ENCODE results near the gene IL1A.

The IL1A gene

DNA sequence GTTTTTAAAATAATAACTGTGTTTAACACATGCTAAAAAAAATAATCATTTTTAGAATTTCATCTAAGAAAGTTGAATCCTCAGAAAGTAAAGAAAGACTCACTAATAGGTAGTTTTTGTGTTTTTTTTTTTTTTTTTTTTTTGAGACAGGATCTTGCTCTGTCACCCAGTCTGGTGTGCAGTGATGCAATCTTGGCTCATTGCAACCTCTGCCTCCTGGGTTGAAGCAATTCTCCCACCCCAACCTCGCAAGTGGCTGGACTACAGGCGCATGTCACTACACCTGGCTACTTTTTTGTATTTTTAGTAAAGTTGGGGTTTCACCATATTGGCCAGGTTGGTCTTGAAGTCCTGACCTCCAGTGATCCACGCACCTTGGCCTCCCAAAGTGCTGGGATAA lies 27.0 kb downstream of the IL1A start:
- no peak for DNase-seq

- no peak for DNase-seq
Observed at GRCh38 chr2:112756207-112756606, 28.1 kb downstream of the IL1A start.

DNA sequence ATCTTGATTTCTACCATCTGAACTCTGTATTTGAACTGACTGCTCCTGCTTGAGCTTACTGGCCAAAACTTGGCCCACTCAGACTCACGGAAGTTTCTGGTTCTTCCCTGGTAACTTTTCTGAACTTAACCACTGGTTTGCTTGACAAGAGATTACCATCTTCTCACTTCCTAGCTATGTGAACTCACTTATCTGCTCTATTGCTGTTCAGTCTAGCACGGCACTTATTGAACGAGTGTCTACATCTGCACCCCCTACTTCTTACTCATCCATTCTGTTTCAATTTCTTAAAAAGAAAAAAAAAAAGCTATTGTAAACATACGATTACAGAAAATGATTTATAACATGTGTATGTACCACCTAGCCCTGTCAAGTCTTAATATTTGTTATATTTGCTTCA lies 28.8 kb downstream of the IL1A start:
- no peak for DNase-seq

DNA sequence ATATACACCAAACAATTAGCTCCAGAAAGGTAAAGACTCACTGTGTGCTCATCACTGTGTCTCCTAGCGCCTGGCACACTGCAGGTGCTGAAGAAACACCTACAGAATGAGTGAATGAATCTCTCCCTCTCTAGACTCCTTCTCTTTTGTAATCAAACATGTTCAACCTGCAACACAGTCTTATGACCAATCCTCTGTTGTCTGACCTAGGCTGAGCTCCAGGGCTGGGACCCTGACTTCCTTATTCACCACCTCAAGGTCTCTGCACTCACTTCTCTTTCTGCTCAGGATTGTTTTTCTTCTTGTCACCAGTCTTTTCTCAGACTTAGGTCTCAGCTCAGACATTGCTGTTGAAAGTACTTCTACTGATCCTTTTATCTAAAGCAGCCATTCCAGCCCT lies 29.7 kb downstream of the IL1A start:
- DNase-seq, result no peak

GRCh38 chr2:112752667-112753066 lies 31.6 kb downstream of the IL1A start:
- no peak for DNase-seq

DNA sequence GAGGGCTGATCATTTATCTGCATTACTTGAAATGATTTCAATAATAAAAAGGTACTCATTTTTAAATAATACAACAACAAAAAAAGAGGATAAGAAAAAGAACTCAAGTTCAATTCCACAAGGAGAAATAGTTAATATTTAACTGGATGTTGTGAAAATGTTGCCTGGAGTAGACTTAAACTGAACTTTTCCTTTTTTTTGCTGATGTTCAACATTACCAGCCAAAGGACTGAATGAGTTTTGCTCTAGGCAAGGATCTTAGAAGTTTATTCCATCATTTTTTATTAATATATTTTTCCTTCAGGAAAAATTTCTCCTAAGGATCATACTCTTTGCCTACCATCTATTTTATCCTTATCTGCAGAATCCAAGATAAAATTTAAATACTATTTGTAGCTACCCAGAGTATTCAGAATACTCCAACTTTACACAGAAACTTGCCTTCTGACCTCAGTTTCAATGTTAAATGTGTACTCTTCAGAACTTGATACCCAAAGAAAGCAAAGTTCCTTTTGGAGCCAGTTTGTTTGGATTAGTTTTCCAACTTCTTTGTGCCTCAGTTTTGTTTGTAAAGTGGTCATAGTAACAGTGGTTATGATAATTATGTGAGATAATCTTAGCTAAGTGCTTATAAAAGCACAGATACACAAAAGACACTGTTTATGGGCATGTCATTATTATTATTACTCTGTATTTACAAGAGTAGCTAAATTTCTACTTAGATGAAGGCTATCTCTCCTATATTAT lies 32.7 kb downstream of the IL1A start:
- DNase-seq, result no peak

DNA sequence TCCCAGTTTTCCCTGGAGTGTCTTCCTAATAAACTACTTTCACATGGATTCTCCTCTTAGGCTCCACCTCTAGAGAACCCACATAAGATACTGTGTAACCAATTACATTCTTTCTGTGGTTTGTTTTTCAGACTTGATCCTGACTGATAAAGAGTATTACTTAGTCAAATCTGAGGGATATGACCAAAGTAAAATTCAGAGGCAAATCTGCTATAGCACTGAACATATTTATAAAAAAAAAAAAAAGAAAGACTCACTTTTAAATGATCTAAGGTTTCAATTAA lies 33.8 kb downstream of the IL1A start:
- DNase-seq, result no peak

DNA sequence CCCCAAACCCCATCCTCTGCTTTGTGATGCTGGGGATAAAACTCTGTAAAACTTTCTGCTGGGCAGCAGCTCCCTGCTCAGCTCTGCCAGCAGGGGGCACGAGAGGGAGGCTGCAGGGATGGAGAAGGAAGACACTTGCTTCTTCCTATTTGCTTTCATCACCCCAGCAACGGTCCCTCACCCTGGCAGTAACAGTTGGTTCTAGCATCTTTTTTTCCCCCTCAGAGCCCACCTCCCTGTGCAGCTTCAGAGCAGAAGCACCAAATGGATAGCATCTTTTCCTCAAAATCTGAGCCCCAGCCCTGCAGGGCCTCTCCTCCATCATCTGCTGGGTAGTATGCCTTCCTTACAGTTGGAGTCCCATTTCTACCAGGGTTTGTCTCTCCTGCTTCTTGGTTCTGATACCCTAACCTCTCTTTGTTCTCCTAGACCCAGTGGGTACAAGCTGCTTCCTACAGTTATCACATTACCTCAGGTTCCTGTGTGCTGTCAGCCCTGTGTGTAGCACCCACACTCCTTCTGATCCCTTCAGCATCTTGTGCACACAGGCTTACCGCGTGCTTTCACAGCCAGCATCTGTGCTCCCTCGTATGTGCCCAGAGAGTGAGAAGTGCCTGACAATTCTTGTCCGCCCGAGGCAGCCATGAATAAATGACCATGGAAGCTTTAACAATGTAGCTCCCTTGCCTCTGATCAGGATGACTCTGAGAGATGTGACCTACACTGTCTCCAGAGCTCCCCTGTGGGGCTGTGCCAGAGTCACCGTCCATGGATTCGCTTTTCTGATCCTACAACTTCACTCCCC lies 34.3 kb downstream of the IL1A start:
- peak; percentile 62 for DNase-seq

GRCh38 chr2:112740527-112740926 lies 43.8 kb downstream of the IL1A start:
- no peak for DNase-seq

DNA sequence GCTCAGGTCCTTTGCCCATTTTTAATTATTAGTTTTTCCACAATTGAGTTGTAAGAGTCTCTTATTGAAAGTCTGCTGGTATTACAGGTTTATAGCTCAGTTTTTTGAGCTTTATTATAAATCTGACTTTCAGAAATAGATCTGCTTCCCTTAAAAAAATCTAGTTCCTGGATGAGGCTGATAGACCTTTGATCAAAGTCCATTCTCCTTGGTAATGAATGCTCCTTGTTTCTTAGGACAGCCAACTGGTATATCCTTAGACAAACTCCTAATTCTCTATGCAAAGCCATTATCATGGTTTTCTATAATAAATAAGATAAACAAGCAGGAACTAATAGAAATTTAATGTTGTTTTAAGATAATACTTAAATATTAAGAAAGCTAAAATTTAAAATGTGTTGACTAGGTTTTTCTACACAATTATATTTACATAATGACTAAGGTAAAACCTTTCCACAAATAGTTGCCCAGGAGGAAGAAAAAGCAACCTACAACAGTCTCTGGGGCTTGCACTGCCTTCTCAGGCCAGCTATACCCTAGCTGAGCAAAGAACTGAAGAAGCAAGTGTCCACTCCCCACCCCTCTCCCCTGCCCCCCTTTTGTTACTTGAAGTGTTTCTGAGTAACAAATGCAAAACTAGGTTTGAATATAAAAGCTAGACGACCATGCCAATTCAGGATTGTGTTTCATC lies 46.6 kb downstream of the IL1A start:
- DNase-seq, result no peak

DNA sequence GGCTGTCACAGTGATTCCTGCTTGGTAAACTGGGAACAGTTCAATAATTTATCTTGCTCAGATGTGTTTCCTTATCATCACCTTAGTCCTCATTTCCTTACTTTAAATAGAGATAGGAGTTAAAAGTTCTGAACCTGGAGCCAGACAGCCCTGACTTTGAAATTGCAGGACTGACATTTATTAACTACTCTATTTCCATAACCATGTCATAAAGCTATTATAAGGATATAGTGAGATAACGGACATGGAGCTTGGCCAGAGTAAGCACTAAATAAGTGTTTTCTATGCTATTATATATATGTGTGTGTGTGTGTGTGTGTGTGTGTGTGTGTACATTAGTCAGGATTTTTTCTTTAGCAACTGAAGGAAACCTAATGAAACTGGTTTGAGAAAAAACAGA lies 50.4 kb downstream of the IL1A start:
- DNase-seq, result no peak

- DNase-seq, result no peak
Observed at GRCh38 chr2:112733456-112733855, 50.8 kb downstream of the IL1A start.

DNA sequence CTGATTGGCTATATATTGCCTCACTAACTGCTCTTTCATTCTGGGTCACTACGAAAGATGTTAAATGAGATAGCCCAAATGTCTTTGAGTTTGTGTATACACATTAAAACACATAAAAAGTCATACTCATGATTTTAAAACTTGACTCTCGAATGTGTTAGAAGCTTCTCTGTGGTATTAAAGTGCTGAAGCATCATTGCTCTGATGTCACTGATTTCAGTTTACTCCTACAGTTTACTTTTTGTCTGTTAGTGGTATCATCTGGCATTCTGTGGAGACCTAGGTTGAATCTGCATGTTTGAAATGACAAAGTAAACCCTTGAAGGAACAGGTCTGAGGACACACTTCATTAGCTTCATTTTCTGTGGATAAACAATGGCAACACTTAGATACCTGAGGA lies 52.8 kb downstream of the IL1A start:
- no peak for DNase-seq

- DNase-seq, result no peak
Observed at GRCh38 chr2:112730791-112731190, 53.5 kb downstream of the IL1A start.

DNA sequence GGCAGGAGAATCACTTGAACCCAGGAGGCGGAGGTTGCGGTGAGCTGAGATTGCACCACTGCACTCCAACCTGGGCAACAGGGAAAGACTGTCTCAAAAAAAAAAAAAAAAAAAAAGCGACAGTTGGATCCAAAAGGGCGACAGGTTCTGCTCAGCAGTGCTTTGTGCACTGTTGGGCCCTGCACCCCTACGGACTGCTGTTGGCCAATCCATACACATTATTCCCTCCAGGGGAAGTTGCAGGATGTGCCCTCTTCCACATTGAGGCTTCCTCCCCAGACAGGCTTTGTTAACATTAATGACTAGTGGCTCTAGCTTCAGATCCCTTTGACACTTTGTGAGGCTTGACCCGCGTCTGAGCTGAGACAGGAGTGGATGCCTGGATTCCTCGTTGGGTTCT lies 54.1 kb downstream of the IL1A start:
- DNase-seq, result no peak

- DNase-seq, result peak; percentile 18
Observed at GRCh38 chr2:112728378-112729175, 55.7 kb downstream of the IL1A start.

DNA sequence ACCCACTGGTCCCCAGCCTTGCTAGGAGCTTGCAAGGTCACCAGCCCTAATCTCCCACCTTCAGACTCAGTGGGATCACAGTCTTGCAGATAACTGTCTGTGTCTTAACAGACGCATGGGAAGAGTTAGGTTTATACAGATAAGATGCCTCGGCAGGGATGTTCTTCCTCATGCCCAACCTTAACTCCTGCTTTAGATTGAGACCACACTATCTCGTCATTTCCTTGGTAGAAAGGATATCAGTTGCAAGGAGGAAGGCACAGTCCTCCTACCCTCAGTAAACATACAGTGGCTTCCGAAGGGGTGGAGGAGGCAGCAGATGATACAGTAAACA lies 56.3 kb downstream of the IL1A start:
- DNase-seq, result no peak

DNA sequence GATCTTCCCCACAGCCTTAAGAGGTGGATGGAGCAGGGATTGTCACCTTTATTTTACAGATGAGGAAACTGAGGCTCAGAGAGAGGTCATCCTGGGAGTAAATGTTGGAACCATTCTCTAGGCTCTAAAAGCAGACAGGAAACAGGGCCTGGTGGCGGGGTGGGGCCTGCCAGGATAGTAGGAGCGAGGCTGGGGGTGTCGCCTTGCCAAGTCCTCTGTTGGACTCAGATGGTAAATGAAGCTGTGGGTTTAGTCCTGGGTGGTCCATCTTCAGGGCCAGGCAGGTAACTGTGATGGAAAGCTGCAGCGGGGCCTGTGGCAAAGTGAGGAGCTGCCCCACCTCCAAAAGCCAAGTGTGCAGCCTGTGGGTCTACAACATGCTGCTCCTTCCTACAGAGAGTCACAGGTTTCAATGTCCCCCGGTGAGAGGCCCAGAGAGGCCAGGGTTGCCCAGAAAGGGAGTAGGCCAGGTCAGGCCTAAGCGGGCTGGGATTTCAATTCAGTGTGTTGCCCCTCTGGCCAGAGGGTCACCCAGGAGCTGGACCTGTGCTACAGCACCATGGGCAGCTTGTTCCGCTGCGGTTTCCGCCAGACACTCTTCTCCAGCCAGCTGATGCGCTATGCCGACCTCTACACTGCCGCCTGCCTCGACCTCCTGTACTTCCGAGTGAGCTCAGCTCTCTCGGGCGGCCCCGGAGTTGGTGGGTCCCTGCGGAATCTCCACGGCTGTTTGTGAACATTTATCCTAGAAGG lies 56.8 kb downstream of the IL1A start:
- no peak for DNase-seq

DNA sequence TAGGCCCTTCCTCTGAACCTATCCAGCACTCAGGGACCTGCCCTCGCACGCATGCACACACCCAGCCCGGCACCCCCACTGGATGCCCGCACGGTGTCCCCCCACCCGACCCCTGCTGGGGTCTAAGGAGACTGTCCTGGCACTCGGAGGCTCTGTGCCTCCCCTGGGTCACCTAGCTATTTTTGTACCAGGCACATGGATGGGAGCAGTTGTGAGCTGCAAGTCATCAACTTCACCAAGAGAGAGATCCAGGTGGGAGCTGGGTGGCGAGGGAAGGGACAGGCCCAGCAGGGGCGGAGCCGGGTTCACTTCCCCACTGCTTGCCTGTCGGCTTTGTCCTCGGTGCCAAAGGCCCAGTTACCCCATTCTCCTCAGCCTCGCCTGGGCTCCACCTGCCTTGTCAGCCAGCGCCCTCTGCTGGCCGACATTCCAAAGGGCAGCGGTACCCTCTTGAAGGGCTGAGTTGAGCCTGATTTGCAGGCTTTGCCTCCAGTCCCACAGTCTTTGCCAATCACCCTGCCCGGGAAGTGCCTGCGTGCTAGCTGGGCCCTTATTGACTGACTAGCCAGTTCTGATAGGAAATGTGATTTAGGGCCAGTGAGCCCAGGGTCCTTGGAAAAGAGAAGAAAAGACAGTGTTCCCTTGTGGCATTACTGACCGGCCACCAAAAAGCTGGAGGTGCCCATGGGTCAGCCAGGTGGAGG lies 57.7 kb downstream of the IL1A start:
- DNase-seq, result peak; percentile 89

DNA sequence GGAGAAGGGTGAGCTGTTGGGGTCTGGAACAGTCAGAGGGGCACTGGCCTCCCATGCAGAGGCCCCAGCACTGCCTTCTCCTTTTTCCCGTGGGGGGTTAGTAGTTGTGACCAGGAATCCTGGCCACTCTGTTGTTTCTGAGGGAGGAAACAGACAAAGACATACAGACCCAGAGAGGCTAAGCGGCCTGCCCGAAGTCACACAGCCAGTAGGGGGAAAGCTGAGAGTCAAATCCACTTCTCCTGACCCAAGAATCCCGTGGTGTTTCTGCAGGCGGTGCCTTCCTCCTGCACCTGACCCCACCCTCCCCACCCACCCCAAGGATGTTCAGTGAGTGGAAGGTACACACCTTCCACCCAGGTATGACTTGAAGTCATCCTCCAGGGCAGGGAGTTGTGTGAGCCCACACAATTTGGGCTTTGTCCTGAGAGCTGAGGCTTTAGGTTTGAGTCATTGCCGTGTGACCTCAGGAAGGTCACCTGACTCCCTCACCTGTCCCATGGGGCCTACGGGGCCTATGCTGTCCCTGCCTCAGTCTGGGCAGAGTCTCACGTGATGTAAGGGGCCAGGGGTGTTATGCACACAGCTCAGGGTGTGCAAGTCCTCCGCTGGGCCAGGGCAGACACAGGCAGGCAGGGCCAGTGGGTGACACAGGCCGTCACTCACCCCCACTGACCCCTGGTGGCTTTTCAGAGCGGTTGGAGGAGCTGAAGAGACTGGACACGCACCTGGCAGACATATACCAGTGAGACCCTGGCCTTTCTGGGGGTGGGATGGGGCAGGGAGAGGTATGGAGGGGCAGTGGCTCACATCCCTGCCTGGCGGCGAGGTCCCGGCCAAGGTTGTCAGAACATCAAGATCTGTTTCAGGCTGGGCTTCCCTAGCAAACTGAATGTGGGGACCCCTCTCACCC lies 58.5 kb downstream of the IL1A start:
- no peak for DNase-seq

Measured in NCI-H345 (cell line).